ENCODE results near the gene MN1.

DNA sequence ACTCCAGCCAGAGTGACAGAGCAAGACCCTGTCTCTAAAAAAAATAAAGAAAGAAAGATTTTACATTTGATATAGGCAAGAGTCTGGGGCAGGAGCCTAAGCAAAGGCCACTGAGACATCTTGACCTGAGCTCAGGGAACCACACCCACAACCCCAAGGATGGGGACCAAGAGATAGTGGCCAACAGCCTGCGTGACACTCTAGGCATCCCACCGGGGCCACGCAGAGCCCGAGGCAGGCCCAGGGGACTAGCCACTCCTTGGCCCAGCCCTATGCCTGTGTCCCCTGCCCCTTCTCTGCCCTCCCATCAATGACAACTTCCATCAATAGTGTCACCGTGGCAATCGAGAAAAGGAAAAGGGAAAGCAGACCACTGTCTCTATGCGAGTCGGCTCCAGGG, 41.1 kb downstream of the MN1 start:
- no peak for TF ChIP-seq CTCF (IDR thresholded peaks at IDR 0.05; ENCODE audit: low read depth, low read length, poor library complexity, severe bottlenecking)
- TF ChIP-seq EZH2phosphoT487 (IDR thresholded peaks at IDR 0.05; ENCODE audit: borderline replicate concordance, low read length) = no peak

Data from DOHH2 (cell line).